LoVo (cell line): ENCODE data around the gene DNASE2B.
A peak's percentile ranks its signal among the peaks of the same experiment; 100 is the strongest.

ENCODE experiments used
- DNase-seq: peaks from one replicate; pipeline ENCODE4 v3.0.0-alpha.2; 2016; ENCODE audit warnings: low spot score

The DNASE2B gene

DNA sequence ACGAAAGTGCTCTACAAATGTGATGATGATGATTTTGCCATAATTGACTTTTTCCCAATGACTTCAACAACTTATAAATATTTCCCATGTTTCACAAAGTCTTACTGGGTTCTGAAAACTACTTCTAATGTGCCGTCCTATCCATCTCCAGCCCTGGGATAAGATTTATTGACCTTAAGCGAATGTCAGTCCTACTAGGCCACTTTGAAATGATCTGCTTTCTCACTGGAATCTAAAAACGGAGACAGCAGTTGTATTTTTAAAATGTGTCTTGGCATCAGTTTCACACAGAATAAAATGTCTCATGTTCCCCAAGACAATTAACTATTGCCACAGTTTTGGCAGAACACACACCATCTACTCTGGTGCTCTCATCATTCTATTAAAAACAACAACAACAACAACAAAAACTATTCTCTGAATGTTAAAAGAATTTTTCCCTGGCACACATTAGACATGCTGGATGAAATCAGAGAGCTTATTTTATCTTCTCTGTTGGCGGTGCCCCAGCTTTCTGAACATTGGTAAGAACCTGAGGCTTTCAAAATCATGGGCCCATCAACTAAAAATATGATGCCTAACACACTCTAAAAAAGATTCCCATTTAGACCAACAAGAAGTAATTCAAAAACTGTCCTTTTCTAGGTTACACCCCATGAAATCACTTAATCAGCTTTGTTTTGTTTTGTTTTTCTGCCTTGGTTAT lies 23.1 kb upstream of the DNASE2B start:
- DNase-seq: no peak

DNA sequence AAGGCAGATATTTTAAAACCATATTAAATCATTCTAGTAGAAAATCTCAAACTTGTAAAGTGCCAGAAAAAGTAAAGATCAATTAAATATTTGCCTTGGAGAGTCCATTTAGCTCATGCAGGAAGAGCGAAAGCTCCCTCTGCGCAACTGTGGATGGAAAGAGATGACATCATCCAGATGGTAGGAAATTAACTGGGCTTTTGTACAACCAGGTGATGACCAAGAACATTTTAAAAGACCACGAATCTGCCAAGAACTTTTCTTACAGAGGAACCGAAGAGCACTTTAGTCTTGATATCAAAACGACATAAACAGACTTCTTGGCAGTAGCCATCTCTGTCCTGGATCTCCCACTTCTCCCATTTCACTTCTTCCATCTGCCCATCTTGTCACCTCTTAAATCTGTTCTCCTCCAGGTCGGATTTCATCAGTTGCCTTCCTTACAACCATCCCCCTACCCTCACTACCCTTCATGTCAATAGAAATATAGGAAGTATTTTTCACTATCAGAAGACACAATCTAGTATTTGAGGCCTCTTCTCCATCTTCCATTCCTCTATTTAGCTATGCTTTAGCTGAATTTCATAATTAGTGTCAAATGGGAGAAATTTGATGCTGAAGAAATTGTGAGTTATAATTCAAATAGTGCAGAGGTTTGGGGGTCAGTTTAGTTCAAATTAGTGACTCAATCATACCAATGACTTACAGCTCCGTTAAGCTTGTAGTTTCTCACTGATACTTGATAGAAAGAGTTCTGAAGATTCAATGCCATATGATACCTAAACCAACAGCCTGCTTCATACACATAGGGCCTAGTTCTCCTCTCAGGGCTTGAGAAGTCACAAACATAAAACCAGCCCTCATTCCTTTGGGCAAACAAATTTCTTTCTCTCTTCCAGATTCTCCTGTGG lies 22.0 kb upstream of the DNASE2B start:
- no peak for DNase-seq

DNA sequence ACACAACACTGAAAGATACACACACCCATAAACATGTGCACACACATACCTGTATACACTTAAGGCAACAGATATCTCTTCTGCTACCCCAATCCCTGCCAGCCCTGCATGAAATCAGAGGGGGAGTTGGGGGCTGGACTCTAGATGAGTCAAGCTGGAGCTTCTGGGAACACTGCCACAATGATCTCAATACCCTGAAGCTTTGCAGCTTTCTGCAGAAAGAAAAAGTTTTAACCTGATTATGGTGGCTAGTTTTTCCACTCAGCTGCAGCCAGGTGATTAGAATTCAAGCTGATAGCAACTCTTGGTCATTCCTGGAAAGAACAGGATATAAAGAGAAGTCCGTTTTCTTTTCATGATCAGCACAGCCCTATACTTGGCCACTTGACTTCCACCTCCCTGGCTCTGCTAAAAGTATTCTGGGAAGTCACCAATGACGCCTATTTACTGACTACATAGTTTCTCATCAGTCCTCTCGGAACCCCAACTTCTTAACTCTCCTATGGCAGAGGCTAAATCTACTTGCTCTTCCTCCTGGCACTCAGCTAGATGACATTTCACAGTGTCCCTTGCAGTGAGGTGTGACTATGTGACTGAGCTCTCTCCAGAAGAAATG lies 20.7 kb upstream of the DNASE2B start:
- no peak for DNase-seq

DNA sequence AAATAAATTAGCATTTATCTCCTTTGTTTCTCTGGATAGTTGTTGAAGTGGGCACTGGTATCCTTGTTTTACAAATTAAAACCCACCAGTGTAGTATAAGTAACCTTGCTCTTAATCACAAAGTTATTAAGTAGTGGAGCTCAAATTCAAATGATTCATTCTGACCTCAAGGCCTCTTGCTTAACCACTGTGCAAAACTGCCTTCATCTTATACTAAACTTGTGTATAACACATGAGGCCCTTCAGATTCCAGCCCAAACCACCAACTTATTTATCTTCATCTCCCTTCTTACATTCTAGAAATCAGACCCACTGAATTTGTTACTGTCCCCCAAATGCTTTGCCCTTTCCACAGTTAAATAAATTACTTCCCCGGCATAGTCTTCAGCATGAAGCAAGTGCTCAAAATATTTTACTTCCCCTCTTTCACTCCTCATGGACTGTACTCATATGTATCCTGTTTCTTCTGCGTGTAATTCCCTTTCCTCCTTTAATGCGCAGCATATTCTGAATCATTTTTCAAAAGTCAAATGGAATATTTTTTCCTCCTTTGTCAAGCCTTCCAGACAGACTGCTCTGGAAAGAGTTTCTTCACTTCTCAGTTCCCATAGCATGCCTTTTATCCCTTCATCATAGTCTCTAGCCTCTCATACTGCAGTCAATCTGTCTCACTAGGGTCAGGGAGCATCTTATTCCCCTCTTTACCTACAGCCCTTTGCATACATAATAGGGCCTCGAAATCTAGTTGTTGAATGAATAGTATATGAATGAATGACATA lies 19.0 kb upstream of the DNASE2B start:
- no peak for DNase-seq

DNA sequence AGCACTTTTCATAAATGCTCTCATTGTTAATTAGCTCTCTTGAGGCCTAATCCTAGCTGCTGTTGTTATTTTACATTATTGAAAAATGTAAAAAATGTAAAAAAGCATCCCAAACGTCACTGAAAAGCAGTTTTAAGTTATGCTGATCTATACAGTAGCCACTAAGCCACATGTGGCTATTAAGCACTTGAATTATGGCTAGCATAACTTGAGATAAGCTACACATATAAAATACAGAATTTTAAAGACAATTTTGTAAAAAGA lies 18.4 kb upstream of the DNASE2B start:
- no peak for DNase-seq

DNA sequence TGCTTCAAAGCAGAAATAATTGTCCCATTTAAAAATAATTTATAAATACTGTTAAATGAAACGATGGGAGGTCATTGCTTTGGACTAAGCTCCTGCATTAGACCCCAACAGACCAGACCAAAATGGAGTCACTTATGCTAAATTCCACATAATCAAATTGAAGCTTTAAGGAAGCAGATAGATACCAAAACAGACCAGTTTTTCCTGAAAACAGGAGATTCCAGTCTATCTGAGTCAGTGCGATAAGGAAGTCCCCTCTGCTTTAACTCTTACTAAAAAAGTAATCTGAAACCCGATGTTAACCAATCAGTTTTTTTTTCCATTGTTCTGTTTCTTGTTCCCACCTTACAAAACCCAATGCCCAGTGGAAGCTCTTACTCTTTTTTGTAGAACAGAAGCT lies 16.2 kb upstream of the DNASE2B start:
- no peak for DNase-seq

DNA sequence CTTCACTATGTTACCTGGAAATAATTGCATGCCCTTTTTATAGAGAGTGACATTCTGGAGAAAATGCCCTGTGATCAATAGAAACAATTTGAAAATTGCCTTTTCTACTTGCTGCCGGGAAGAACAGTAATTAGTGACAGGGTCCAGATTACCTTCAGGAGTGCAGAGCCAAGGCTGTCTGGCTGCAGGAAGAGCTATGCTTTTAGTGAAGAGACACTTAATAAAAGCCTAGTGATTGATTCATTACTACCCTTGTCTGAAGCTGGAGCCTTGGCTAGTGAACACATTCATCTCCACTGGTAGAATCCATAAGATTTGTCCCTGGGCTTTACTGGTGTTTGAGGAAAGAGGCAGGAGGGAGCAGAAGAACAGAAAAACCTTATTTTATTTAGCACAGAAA lies 12.9 kb upstream of the DNASE2B start:
- DNase-seq: no peak

DNA sequence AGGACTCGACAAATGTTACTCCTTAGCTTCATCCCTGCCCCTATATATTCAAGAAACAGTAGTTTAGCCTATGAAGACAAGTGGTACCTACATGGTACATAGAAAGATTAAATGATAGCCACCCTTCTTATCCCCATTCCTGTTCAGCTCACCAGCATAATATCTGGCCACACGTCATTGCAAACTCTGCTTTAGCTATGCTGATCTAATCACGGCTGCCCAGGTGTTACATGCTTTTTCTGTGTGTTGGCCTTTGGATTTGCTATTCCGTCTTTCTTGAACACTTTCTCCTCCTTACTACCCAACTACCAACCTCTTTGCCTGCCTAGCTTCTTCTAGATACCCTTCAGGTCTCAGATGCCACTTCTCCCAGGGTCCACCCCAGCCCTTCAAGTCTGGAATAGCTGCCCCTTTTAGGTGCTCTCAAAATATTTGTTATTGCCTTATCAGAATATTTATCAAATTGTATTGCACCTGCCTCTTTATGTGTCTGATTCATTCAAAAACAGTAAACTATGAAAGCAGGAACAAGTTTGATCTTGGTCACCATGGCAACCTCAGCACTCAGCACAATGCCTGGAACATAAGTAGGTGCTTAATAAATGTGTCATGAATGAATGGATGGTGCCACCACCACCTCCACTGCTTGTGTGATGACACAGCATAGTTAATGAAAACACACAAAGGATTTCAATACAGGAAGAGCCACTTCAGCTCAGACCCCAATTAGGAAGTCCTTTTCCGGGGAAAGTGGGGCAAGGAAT lies 11.4 kb upstream of the DNASE2B start:
- no peak for DNase-seq

DNA sequence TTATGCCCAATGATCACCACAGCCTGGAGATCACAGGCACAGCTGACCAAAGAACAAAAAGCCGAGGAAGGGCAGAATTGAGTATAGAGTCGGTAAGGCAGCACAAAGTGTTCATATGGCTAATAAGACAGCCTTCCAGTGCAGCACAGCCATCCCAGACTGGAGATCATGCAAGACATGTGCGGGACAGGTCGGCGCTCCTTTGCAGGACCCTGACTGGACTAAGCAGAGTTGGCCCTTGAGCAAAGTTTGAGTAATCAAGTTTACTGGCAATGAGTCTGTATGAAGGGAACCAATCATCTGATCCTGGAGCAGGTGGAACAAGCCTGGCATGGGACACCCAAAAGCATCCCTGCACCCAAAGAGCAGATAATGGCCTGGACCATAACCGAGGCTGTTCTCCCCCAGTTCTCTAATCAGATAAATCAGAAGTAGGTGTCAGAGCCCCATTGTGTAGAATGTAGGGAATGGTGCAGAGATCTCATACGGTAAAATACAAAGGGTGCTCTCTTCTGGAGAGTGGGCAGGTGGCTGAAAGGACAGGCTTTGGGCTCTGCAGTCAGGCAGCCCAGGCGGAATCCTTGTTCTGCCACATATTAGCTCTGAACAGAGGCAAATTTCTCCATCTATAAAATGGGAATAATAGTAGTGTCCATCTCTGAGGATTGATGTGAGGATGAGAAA lies 10.7 kb upstream of the DNASE2B start:
- no peak for DNase-seq

DNA sequence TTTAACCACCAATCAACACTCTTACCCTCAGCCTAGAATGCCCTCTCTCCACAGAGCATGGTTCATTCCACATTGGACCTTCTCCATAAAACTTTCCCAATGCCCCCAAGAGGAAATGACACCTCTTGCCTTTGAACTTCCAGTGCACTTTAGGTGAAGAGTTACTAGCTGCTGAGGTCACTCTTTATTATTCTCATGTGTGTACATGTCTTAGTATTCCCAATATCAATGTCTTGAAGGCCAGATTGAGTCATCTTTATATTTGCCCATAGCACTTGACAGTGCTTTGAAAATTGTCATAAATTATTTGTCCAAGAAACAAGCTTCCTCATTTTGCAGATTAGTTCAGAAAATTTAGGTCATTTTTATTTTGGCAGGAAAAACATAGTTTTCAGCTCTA lies 8.1 kb upstream of the DNASE2B start:
- peak; percentile 32 for DNase-seq

DNA sequence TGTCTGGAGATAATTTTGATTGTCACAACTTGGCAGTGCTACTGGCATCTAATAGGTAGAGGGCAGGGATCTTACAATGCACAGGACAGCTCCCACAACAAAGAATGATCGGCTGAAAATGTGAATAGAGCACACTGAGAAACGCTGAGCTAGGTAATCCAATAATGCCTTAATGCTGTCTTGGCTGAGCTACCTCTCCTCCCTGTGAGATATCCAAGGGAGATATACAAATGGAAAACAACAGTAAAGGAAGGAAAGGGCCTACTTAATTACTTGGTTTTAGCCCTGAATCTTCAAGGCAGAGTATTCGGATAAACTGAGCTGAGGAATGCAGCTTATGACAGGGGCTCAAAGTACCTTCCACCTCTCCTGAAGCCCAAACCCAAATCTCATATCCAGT lies 2.9 kb downstream of the DNASE2B start:
- no peak for DNase-seq

DNA sequence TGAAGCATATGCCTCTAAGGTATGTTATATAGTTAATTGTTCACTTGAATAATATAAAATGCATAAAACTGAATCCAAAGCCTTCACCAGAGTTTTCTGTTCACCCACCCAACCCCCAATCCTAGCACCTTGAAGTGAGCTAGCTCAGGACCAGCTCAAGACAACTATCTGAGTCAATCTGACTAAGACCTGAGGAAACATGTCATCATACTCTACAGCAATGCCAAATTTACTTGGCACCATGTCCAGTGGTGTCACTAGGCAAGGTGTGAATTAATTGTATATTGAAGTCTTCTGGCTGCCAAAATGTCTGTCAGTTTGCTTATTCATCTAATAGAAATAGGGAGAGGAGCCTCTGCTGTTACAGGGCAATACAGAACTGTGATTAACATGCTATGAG lies 3.8 kb downstream of the DNASE2B start:
- DNase-seq: no peak

DNA sequence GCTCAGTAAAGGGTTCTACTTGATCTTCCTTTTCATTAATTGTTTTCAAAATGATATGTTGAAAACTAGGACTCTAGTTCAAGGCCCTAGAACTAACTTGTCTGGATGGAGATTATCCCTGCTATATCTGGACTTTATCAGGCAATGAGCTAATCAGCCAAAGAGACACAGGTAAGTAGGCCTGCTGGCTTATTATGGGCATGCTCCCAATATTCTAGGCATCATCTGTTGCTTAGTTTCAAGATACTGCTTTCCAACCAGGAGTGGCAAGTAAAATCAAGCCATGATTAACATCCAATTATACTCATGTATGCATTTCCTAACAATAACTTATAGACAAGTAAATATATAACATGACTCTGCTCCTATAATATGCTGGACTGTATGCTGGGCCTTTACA lies 4.2 kb downstream of the DNASE2B start:
- DNase-seq: no peak

DNA sequence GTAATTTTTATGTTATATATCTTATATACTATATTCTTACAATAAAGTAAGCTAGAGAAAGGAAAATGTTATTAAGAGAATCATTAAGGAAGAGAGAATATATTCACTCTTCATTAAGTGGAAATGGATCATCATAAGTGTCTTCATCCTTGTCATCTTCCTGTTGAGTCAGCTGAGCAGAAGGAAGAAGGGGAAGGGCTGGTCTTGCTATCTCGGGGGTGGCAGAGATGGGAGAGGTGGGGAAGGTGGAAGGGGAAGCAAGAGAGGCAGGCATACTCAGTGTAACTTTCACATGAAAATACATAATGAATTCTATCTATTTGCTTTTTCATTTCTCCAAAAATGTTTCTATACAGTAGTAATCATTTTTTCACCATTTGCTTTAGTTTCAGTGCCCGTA lies 5.1 kb downstream of the DNASE2B start:
- DNase-seq: no peak

DNA sequence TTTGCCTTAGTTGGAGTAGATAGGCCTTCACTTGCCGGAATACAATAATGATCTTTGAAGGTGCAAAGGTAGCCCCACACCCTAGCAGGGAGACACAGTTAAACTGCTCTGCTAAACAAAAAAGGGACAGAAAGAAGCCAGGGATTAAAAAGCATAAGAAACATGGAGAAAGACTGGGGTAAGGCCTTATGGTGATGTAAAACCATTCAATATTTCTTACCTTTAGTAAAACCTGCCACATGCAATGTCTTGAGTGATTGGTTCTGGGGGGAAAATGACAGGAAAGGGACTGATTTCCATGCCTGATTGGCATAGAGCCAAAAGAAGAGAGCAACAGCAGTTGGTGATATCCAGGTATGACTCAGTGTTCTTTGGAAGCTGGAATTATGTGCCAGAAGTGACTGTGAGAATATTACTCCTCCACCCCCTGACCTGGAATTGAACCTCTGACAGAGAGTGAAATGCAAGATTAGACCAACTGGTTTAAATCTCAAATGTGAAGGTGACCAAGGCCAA lies 8.1 kb downstream of the DNASE2B start:
- DNase-seq: peak; percentile 70

DNA sequence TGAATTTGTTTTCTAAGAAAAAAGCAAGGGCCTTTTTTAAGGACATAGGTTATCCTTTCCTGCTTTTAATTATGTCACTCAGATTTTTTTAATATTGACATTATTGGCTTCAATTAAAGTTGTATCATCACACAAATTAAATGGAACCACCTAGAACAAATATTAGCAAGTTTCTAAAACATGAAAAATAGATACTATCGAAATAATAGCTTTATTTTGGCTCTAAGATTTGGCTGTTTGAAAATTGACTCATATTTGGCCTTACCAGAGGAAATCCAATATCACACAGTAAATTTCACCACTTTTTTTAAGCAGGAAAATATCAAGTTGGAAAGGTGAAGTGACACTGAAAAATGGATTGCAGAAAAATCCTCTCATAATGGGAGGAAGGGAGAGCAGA lies 9.2 kb downstream of the DNASE2B start:
- DNase-seq: no peak

DNA sequence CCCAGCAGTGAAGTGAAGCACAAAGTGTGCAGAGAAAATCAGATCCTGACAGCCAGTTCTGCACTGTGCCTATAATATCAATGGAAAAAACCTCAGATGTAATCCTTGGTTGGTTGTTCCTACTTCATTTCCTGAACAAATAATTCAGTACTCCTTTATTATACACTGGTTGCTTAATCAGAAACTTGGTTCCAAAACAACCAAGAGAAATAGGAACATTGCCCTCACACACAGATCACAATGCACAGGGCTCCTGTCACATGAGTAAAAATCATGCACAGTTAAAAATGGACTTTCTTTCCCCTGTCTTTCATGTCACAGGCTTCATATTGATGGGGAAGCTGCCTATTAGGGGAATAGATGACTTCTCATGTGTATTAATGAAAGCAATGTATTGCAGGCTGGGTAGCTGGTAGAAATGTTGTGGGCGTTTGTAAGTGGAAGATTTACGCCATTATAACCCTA lies 9.7 kb downstream of the DNASE2B start:
- no peak for DNase-seq

DNA sequence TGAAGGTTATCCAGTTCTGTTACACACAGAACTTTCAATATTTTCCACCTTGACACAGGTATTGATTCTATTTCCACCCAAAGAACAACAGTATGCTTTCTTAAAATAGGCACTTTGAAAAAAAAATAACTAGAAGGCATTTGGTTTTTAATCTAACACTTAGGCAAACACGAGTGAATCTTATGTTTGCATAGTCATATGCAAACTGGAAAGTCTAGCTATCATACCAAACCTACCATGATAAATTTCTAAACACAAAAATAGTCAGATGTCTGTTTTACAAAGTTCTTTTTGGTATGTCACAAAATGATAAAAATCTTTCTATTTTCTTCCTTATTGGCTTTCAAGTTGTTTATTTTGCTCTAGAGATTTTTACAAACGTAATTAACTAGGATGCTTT lies 11.6 kb downstream of the DNASE2B start:
- DNase-seq: no peak

DNA sequence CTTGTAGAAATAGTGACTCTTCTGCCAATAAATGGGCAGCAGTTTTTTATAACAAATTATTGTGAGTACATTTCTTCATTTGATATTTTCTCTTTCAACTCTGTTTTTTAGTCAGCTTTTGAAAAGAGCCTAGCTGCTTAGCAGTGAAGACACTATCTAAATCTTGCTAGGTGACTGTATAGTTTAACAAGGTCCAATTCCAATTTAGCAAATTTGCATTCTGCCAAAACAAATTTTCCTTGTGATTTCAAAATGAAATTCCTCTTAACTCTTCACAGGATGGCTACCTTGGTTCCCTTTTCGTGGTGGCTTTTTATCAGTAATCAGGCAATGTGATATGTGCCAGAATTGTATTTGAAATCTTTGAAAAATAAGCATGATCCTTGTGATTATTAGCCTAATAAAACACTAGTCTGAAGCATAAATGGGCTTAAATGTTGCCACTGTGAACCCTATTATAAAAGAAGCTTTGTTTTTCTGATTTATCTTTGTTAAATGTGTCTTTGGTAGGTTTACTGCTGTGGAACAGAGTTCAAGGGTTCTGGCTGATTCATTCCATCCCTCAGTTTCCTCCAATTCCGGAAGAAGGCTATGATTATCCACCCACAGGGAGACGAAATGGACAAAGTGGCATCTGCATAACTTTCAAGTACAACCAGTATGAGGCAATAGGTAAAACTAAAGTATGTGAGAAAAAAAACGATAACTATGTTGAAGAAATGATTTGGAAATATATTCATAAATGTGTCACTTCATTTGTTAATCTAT lies 12.2 kb downstream of the DNASE2B start:
- peak; percentile 47 for DNase-seq

DNA sequence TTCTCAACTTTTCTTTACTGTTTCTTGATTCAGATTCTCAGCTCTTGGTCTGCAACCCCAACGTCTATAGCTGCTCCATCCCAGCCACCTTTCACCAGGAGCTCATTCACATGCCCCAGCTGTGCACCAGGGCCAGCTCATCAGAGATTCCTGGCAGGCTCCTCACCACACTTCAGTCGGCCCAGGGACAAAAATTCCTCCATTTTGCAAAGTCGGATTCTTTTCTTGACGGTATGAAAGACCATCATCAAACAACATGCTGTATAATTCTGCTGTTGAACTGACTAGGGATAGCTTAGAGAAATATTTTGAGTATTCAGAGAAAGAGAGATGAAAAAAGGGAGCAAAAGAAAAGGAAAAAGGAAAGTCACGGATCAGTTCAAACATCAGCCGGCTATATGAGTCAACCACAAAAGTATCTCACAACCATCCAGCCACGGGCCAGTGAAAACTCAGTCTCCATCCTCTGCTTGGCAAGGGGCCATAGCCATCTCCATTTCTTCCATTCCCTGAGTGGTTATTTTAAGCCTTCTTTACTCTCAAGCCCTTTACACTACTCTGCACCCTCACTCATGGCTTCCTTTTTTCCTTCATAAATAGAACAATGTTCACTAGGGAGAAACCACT lies 14.1 kb downstream of the DNASE2B start:
- DNase-seq: no peak
